Subcutaneous adipose tissue (tissue), 4 donors: ENCODE data around the gene PATE2. TPM values are rescaled to one million over a fixed set of nuclear protein-coding genes. Genes with fewer than 3 reads are reported as not detected.

Source experiments
- total RNA-seq, 4 donors: library from RNA; depleted of rRNA; stranded (reverse); fragments of >200 nt; gene quantifications; one replicate each; pipeline ENCODE4 v1.1.0, GENCODE V29; 2016
- TF ChIP-seq, protein P1 (sequence below): fragments of 450-650 bp; IDR thresholded peaks from one replicate; pipeline ENCODE4 v1.5.1; 2016; ENCODE audit warnings: low read depth, mild to moderate bottlenecking, control low read depth, antibody characterized with exemption, moderate library complexity

The PATE2 gene
- total RNA-seq, 4 donors from 2014 or later, result not detected

DNA sequence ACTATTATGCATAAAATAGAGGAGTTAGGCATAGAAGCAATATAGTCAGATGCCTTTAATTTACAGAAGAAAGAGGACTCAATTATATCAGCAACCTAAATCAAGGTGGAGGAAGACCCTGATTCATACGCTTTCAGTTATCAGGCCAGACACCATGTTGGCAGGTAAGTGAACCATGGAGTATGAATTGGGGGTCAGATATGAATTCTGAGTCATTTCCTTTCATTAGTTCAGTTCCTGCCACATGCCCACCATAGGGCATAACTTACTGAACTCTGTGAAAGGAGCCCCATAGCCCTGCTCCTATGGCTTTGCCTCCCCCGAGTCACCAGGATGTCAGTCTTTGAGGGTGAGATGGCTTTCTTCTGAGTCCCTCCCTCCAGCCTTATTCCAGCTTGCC, 15.1 kb downstream of the PATE2 start:
- TF ChIP-seq, protein P1, sequence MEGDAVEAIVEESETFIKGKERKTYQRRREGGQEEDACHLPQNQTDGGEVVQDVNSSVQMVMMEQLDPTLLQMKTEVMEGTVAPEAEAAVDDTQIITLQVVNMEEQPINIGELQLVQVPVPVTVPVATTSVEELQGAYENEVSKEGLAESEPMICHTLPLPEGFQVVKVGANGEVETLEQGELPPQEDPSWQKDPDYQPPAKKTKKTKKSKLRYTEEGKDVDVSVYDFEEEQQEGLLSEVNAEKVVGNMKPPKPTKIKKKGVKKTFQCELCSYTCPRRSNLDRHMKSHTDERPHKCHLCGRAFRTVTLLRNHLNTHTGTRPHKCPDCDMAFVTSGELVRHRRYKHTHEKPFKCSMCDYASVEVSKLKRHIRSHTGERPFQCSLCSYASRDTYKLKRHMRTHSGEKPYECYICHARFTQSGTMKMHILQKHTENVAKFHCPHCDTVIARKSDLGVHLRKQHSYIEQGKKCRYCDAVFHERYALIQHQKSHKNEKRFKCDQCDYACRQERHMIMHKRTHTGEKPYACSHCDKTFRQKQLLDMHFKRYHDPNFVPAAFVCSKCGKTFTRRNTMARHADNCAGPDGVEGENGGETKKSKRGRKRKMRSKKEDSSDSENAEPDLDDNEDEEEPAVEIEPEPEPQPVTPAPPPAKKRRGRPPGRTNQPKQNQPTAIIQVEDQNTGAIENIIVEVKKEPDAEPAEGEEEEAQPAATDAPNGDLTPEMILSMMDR, result no peak

DNA sequence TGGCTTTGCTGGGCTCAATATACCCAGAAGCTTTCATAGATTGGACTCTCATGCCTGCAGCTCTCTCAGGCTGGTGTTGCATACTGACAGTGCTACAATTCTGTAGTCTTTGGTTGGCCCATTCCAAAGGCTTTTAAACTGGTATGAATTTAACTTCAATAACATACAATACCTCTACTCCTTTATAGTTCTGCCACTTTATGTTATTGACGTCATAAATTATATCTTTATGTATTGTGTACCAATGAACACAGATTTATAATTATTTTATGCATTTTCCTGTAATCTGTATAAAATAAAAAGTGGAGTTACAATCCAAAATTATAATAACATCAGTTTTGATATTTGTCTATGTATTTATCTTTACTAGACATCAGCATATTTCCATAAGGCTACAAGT, 16.2 kb downstream of the PATE2 start:
- TF ChIP-seq, protein P1, result no peak

DNA sequence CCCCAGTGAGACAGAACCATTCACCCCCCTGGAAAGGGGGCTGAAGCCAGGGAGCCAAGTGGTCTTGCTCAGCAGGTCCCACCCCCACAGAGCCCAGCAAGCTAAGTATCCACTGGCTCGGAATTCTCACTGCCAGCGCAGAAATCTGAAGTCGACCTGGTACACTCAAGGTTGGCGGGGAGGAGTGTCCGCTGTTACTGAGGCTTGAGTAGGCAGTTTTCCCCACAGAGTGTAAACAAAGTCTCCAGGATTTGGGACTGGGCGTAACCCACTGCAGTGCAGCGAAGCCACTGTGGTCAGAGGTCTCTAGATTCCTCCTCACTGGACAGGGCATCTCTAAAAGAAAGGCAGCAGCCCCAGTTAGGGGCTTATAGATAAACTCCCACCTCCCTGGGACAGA, 22.6 kb downstream of the PATE2 start:
- TF ChIP-seq, protein P1, result no peak

DNA sequence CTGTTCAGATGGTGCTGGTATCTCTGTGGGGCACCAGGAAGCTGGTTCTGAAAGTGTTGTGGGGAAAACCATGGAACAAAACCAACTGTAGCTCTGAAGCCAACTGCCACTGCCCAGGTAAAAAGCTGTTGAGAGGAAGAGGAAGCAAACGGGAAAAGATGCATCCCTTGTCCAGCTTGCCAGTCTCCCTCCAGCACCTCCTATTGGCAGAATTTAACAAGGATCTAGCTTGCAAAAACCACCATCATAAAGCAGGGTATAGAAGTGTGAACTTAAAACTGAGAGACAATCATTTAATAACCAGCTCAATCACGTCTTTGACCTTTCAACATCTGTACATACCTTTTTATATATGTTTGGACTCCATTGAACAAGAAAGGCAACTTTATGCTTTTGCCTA, 28.0 kb downstream of the PATE2 start:
- TF ChIP-seq, protein P1, result no peak

DNA sequence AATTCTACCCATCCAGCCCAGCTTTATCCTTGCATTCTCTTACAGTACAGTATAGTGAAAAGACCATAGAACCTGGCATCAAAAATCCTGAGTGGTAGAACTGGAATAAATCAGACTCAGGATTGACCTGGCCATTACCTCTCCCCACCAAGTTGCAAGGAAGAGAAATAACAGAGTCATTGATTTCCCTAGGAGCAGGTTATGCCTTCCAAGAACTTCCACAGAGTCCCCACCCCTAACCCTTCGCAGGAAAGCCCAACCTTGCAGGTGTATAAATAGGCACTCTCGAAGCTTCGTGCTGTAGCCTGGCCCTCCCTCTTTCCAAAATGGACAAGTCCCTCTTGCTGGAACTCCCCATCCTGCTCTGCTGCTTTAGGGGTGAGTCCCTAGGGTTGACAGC, 32.6 kb downstream of the PATE2 start, which contains the start of gene PATE1:
Gene PATE1, plus strand, starts transcription at position 301 of the 400 bp plus-strand sequence. Its CDS starts 26 bp downstream, at position 327.
- TF ChIP-seq, protein P1, result no peak

DNA sequence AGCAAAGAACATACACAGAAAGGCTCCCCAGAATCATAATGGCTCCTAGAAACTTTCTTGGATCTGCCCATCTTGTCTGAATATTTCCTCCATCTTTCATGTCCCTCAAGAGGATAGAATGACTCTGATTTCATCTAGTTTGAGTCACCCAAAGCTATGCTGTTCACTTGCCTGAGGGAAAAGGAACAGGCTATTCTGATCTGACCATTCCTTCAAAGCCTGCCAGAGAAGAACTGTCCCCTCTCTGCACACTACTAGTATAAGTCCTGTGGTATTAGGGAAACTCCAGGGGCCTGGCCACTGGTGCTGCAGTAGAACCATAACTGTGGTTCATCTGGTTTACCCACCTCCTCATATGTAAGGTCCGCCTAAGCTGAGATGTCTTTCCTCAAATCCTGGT, 34.9 kb downstream of the PATE2 start:
- TF ChIP-seq, protein P1, result no peak

DNA sequence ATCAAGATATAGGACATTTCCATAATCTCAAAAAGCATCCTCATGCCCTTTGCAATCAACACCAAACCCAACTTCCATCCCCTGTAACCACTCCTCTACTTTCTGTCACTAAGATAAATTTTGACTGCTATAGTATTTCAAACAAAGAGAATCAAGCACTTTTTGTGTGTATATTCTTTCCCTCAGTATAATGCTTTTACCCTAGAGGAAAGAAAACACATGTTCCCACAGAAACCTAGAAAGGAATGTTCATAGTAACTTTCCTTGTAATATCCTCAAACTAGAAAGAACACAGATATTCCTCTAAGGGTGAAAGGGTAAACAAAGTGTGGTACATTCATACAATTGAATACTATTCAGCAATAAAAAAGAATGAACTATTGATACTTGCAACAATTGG, 38.0 kb downstream of the PATE2 start:
- TF ChIP-seq, protein P1, result no peak
